AG09319 (cell line): ENCODE measurements around the gene CATSPER1.

Experiments
- DNase-seq: peaks from one replicate; pipeline ENCODE4 v3.0.0-alpha.2; 2010; ENCODE audit warnings: low read depth; ENCODE audit errors: extremely low read depth
- TF ChIP-seq, protein P1 (sequence below): IDR thresholded peaks from 2 replicates; pipeline ENCODE4 v1.5.1; 2011; ENCODE audit warnings: low read depth, mild to moderate bottlenecking, inconsistent platforms, low read length, moderate library complexity

CATSPER1 gene

DNA sequence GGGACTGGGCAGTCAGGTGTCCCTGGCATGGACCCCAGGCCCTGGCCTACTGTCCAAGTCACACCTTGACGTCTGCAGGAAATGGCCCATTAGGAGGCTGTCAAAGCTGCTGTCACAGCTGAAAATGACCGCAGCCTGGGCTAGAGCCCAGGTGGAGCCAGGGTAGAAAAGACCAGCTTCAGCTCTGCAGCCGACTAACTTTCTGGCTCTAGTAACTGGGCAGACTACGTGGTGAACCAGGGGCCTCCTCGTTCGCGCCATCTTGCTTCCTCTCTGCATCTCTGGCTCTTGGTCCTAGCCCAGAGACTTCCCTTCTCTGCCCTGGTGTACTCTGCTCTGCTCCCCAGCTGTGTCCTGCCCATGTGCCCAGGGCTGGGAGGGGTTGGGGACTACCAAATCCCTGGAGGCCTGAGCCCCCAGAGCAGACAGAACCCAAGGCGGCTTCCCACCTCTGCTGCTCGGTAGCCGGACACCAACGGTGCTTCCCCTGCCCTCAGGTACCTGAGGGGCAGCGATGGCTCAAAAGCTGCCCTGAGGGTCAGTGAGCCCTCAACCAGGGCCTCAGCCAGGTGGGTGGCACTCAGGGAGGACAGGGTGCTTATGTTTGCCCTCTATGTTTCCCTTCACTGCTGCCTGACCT is 45.1 kb downstream of the CATSPER1 start:
- TF ChIP-seq, protein P1, sequence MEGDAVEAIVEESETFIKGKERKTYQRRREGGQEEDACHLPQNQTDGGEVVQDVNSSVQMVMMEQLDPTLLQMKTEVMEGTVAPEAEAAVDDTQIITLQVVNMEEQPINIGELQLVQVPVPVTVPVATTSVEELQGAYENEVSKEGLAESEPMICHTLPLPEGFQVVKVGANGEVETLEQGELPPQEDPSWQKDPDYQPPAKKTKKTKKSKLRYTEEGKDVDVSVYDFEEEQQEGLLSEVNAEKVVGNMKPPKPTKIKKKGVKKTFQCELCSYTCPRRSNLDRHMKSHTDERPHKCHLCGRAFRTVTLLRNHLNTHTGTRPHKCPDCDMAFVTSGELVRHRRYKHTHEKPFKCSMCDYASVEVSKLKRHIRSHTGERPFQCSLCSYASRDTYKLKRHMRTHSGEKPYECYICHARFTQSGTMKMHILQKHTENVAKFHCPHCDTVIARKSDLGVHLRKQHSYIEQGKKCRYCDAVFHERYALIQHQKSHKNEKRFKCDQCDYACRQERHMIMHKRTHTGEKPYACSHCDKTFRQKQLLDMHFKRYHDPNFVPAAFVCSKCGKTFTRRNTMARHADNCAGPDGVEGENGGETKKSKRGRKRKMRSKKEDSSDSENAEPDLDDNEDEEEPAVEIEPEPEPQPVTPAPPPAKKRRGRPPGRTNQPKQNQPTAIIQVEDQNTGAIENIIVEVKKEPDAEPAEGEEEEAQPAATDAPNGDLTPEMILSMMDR: no peak
- no peak for DNase-seq

DNA sequence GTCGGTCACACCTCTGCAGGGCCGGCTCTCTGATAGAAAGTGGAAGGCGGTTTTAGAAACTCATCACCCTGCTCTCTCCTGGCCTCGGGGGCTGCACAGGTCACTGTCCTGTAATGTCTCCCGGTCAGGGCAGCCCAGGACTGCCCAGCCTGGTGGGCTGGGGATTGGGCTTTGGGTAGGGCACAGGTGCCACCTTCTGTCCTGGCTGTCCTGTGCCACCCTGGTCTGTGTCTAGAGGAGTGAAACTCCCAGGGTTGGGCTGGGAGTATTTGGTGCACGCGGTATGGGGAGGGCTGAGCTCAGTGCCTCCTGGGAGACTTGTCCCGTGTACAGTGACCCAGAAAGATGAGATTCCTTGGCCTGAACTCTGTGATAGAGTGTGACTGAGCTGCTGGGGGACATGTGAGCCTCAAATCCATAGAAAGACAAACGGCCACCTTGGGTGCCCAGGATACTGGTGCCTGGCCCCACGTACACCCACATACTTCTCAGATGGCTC is 47.0 kb downstream of the CATSPER1 start:
- TF ChIP-seq, protein P1: no peak
- no peak for DNase-seq

DNA sequence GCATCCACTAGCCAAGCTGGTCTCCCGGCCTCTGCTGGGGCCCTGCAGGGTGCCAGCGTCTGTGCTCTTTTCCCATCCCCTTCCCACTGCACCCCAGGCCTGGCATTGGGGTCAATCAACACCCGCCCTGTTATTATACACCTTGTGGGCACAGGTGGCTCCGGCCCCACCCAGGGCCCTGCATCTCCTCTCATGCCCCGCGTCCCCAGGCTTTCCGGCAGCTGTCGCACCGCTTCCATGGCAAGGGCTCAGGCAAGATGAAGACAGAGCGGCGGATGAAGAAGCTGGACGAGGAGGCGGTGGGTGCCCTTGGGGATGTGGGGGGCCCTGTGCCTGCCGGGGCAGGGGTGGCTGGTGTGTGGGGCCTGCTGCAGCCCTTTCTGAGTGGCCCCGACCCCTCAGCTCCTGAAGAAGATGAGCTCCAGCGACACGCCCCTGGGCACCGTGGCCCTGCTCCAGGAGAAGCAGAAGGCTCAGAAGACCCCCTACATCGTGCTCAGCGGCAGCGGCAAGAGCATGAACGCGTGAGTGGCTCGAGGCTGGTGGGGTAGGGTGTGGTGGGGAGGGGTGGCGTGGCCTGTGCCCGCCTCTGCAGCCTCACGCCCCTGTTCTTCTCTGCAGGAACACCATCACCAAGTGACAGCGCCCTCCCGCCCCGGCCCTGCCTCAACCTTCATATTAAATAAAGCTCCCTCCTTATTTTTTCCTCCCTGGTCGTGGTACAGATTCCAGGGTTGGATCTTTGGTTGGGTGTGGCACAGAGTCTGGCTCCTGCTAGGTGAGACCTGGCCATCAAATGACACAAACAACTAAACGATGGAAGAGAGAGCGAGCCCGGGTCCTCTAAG is 47.7 kb downstream of the CATSPER1 start:
- DNase-seq: no peak
- TF ChIP-seq, protein P1: no peak

DNA sequence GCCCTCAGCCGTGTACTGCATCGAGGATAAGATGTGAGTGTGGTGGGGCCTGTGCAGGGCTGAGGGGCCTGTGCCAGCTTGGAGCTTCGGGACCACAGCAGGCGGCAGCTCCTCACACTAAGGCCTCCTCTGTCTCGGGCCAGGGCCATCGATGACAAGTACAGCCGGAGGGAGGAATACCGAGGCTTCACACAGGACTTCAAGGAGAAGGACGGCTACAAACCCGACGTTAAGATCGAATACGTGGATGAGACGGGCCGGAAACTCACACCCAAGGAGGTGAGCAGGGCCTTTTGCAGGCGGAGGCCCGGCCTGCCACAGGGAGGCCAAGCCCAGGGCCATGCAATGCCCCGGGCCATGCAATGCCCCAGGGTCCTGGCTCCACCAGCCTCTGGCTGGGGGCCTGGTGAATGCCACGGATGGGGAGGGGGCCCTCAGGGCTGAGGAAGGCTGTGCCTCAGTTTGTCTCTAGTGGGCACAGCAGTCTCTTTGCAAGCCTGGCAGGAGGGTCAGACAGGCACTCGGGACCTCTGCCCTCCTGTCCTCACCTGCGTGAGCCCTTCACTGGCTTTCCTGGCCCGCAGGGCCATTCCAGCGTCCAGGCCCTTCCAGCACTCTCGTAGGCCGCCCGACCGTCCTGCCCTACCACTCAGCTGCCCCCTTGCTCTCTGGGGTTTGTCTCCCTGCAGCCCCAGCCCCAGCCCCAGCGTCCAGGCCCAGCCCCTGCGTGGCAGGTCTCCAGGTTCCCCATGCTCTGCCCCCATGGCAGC is 48.5 kb downstream of the CATSPER1 start:
- no peak for DNase-seq
- TF ChIP-seq, protein P1: no peak

DNA sequence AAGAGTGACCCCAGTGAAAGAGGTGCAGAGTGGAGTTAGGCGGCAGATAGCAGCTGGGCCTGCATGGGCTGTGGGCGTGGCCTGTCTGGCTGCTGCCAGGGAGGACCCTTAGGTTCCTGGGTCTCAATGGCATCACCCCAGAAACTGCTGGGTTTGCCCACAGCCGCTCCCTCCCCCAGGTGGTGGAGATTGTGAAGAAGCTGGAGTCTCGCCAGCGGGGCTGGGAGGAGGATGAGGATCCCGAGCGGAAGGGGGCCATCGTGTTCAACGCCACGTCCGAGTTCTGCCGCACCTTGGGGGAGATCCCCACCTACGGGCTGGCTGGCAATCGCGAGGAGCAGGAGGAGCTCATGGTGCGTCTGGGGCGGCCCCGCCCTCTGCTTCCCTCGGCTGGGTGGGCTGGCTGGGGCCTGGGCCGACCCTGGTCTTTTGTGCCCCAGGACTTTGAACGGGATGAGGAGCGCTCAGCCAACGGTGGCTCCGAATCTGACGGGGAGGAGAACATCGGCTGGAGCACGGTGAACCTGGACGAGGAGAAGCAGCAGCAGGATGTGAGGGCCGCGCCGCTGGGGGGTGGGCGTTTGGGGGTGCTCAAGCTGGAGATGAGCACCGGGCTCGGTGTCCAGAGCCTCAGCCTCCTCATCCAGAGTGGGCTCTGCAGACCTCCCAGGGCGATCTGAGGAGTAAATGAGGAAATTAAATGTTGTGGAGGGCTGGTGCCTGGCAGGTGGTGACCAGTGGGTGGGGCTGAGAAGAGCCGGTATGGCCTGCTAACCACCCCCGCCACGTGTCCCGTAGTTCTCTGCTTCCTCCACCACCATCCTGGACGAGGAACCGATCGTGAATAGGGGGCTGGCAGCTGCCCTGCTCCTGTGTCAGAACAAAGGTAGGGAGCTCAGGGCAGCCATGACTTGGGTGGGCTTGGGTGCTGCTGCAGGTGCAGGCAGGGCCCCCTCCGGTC is 49.8 kb downstream of the CATSPER1 start:
- DNase-seq: no peak
- TF ChIP-seq, protein P1: no peak

DNA sequence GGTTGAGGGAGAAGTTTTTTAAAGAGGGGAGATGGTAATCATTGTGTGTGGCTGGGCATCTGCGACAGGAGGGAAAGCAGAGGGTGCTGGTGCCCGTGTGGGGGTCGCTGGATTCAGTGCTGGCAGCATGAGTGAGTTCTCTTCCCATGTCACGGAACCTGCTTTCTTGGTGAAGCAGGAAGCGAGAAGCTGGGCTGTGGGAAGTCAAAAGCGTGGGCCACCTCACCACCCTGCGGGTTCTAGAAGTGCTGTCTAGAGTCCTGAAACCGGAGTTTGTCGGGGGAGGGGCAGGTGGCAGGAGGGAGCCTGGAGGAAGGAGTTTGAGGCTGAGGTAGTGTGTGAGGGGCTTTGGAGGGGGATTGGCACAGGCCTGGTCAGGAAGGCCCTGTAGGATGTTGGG is 50.5 kb downstream of the CATSPER1 start:
- TF ChIP-seq, protein P1: no peak
- no peak for DNase-seq
